PC-9 (cell line): ENCODE measurements around the gene ZNF695. TPM values are rescaled to one million over a fixed set of nuclear protein-coding genes. Genes with fewer than 3 reads are reported as not detected.

Source experiments
- BruUV-seq: library from RNA; stranded (reverse); fragments of 400-500 nt; replicated peaks from 2 replicates; lab custom pipeline; 2021; lab: Mats Ljungman, UMichigan
- CTCF ChIA-PET: fragments of 300-600 bp; sonication (Branson Sonifier 250); formaldehyde crosslinking; loops from one replicate; lab custom pipeline; 2022; ENCODE audit warnings: antibody characterized with exemption; lab: Charles Lee
- POLR2A ChIA-PET: fragments of 300-600 bp; sonication (Branson Sonifier 250); formaldehyde crosslinking; loops from one replicate; lab custom pipeline; 2022; ENCODE audit warnings: antibody characterized with exemption; ENCODE audit not compliant: unreplicated experiment; lab: Charles Lee
- DNase-seq, 2 experiments: peaks; one replicate each; pipeline versions ENCODE4 v3.0.0 to v3.0.0-alpha.2; 2015 to 2022; ENCODE audit warnings: mixed read lengths in 1 of 2
- H2AFZ ChIP-seq: fragments of 200-600 bp; sonication (generic); 2 replicates; pipeline ENCODE4 v1.8.1; 2017; ENCODE audit warnings: antibody characterized with exemption
- H3F3A ChIP-seq: fragments of 200-600 bp; sonication (generic); 2 replicates; pipeline ENCODE4 v1.8.1; 2017; ENCODE audit warnings: antibody characterized with exemption, mild to moderate bottlenecking, low read depth; ENCODE audit not compliant: insufficient read depth
- H3K27ac ChIP-seq: fragments of 200-600 bp; sonication (generic); 2 replicates; pipeline ENCODE4 v1.6.1; 2016; ENCODE audit warnings: mixed run types
- H3K27me3 ChIP-seq: fragments of 200-600 bp; sonication (generic); 2 replicates; pipeline ENCODE4 v1.6.1; 2016; ENCODE audit warnings: low read depth, mixed run types; ENCODE audit not compliant: insufficient read depth
- H3K36me3 ChIP-seq: fragments of 200-600 bp; sonication (generic); 2 replicates; pipeline ENCODE4 v1.6.1; 2016; ENCODE audit warnings: low read depth, mixed run types
- H3K4me1 ChIP-seq: fragments of 200-600 bp; sonication (generic); replicated peaks from 2 replicates; pipeline ENCODE4 v1.6.1; 2016; ENCODE audit warnings: mixed run types; ENCODE audit not compliant: insufficient read depth
- H3K4me2 ChIP-seq: fragments of 200-600 bp; sonication (generic); 2 replicates; pipeline ENCODE4 v1.6.1; 2017; ENCODE audit warnings: mixed run types
- H3K4me3 ChIP-seq: fragments of 200-600 bp; sonication (generic); 2 replicates; pipeline ENCODE4 v1.6.1; 2016; ENCODE audit warnings: mixed run types
- H3K79me2 ChIP-seq: fragments of 200-600 bp; sonication (generic); 2 replicates; pipeline ENCODE4 v1.6.1; 2017; ENCODE audit warnings: low read depth, mixed run types
- H3K9me2 ChIP-seq: fragments of 200-600 bp; sonication (generic); 2 replicates; pipeline ENCODE4 v1.8.1; 2017; ENCODE audit warnings: mild to moderate bottlenecking; ENCODE audit not compliant: insufficient read depth
- H3K9me3 ChIP-seq: fragments of 200-600 bp; sonication (generic); 2 replicates; pipeline ENCODE4 v1.8.1; 2016; ENCODE audit warnings: low read depth; ENCODE audit not compliant: insufficient read depth
- H4K20me1 ChIP-seq: fragments of 200-600 bp; sonication (generic); 2 replicates; pipeline ENCODE4 v1.8.1; 2017; ENCODE audit not compliant: insufficient read depth
- CTCF ChIP-seq: fragments of 200-600 bp; sonication (generic); conservative IDR thresholded peaks from 2 replicates; pipeline ENCODE4 v1.6.1; 2017; ENCODE audit warnings: mixed run types, antibody characterized with exemption, mild to moderate bottlenecking, moderate library complexity
- EZH2 ChIP-seq: fragments of 200-600 bp; sonication (generic); IDR thresholded peaks from 2 replicates; pipeline ENCODE4 v1.8.0; 2017; ENCODE audit warnings: antibody characterized with exemption, low read depth
- intact Hi-C: fragments of 100-400 bp; cut with micrococcal nuclease; formaldehyde crosslinking; loops from one replicate; pipeline ENCODE4 v1.10.0; 2022; ENCODE audit not compliant: unreplicated experiment
- total RNA-seq: library from RNA; stranded (reverse); gene quantifications from 2 replicates; pipeline ENCODE4 v1.2.3, GENCODE V29; 2021

ZNF695 gene
- total RNA-seq, 1 experiment from 2014 or later: 9.8 TPM

GRCh38 chr1:246951413-246951812 lies 56.4 kb downstream of the ZNF695 start:
- H3K4me3 ChIP-seq: no peak overlapping the region
- no peaks in the 10 kb centered on the region for H3K9me3 ChIP-seq
- CTCF ChIA-PET: no interaction called here
- H4K20me1 ChIP-seq: no peaks in the 10 kb centered on the region
- no peaks in the 10 kb centered on the region for H3K4me1 ChIP-seq
- H3K36me3 ChIP-seq: no peaks in the 10 kb centered on the region
- no peak overlapping the region for H3K4me2 ChIP-seq
- no peaks in the 10 kb centered on the region for H3K79me2 ChIP-seq
- no TSS peak for BruUV-seq
- no peak for DNase-seq
- intact Hi-C loops: no loop called here
- no peaks in the 10 kb centered on the region for H3F3A ChIP-seq
- no peaks in the 10 kb centered on the region for H3K9me2 ChIP-seq
- TF ChIP-seq EZH2: no peak
- no peak for TF ChIP-seq CTCF
- H3K27ac ChIP-seq: no peak overlapping the region
- POLR2A ChIA-PET: no interaction called here
- no peak overlapping the region for H2AFZ ChIP-seq
- H3K27me3 ChIP-seq: no peaks in the 10 kb centered on the region

DNA sequence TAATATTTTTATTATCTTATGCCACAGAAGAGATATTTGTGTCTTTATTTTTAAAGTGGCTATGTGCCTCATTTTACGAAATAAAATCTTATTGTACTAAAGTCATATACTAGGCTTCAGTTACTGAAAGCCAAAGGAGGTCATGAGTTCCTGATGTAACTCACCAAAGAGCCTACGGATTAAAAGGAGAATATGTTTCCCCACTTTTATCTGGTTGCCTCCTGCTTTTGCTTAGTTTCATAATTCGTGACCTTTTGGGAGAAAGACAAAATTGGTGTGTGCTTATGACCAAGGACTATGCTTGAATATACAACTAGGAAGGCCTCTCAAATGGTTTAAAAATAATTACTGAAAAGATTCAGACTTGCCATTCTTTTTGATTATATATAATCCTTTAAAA lies 57.9 kb downstream of the ZNF695 start:
- Histone ChIP-seq H4K20me1 (no peaks in the 10 kb centered on the region), H3F3A (no peaks in the 10 kb centered on the region), H2AFZ (no peak overlapping the region), H3K36me3 (no peaks in the 10 kb centered on the region), H3K9me2 (no peaks in the 10 kb centered on the region), H3K4me2 (no peak overlapping the region), H3K4me3 (no peak overlapping the region), H3K27me3 (no peaks in the 10 kb centered on the region), H3K27ac (no peak overlapping the region), H3K9me3 (no peaks in the 10 kb centered on the region), H3K79me2 (no peaks in the 10 kb centered on the region), H3K4me1 (no peaks in the 10 kb centered on the region)
- CTCF ChIA-PET: no interaction called here
- no peak for DNase-seq
- BruUV-seq: no TSS peak
- no peak for TF ChIP-seq EZH2
- TF ChIP-seq CTCF: no peak
- POLR2A ChIA-PET: no interaction called here
- intact Hi-C loops: no loop called here

DNA sequence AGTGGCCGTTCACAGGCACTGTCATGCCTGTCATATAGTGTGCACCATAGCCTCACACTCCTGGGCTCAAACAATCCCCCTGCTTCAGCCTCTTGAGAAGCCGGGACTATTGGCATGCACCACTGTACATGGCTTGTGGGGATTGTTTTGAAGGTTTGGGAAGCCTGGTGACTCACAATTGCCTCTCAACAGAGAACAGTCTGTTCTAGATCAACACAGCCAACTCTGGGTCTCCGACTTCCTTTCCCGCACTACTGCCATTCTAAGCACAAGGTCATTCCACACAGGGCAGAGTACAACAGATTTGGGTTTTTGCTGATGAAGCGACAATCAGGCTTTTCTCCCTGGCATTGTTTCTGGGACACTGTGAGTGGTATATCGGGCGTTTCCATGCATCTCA lies 60.6 kb downstream of the ZNF695 start:
- H3K4me3 ChIP-seq: no peak overlapping the region
- ChIA-PET CTCF (no interaction called here), POLR2A (no interaction called here)
- H3K27ac ChIP-seq: no peak overlapping the region
- no peak for DNase-seq
- no peaks in the 10 kb centered on the region for H3K36me3 ChIP-seq
- no peak overlapping the region for H2AFZ ChIP-seq
- intact Hi-C loops: no loop called here
- no peaks in the 10 kb centered on the region for H4K20me1 ChIP-seq
- TF ChIP-seq EZH2 (no peak), CTCF (no peak)
- H3K4me2 ChIP-seq: no peak overlapping the region
- H3K9me3 ChIP-seq: no peaks in the 10 kb centered on the region
- no peaks in the 10 kb centered on the region for H3K9me2 ChIP-seq
- no peaks in the 10 kb centered on the region for H3K79me2 ChIP-seq
- no peaks in the 10 kb centered on the region for H3F3A ChIP-seq
- H3K4me1 ChIP-seq: no peaks in the 10 kb centered on the region
- BruUV-seq: no TSS peak
- no peaks in the 10 kb centered on the region for H3K27me3 ChIP-seq
